ENCODE results near the gene FOSB.
"Not testable (repeated sequence)": the region's sequence is repeated elsewhere in the genome, so short reads cannot be mapped to it uniquely, and the experiment has no call there.

Gene FOSB

DNA sequence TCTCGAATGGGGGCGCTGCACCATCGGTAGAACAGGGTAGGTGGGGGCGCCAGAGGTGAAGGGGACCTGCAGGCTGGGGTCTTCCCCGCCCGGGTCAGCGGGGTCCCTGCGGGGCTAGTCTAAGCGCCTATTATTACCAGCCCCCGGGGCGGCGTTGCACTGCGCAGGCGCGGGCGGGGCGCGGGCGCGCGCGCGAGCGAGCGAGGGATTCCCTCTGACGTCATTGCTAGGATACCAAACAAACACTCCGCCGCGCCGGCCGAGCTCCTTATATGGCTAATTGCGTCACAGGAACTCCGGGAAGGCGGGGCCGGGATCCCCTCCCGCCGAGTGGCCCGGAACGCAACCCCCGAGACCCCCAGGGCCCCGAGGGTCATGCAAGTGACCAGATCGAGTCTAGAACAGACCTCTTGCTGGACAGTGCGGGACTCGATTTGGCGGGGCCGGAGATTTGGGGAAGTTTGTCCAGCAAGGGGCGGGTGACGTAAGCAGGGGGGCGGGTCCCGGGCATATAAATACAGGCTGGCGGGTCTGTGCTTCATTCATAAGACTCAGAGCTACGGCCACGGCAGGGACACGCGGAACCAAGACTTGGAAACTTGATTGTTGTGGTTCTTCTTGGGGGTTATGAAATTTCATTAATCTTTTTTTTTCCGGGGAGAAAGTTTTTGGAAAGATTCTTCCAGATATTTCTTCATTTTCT lies at the start of gene FOSB:
FOSB (plus strand) TSS at position 541 of the 703 bp plus-strand sequence. CDS start 591 bp downstream, outside the sequence.
- peak; percentile 96 for DNase-seq

DNA sequence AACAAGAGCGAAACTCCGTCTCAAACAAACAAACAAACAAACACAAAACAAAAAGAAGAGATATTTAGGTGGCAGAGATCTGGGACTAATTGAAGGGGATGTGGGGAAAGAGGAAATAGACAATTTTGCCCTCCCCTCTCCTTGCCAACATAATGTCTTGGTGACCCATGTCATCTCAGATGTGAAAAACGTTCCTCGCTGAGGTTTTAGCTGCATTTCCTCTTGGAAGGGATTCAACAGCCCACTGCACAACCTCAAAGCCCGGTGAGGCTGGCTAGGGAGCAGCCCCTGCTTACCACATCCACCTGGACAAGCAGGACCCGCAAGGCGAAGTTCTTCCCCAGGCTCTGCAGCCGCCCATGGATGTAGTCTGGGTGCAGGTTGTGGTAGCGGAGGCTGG lies 49.0 kb upstream of the FOSB start:
- no peak for DNase-seq

DNA sequence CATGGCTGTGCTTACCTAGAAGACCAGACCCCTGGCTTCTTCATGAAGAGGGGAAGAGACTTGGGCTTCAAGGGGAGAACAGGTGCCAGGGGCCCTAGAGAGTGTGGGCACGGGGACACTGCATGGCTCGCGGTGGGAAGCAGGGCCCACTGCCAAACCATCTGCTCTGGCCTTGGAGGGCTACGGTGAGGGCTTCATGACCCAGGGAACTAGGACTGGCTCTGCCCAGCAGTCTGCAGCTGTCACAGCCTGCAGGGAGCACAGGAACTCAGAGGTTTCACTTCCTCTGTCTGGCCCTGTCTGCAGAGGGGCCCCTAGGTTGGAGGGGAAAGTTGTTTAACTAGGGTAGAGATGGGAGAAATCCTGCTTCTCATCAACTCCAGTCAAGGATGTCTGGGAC lies 48.4 kb upstream of the FOSB start:
- peak; percentile 60 for DNase-seq

DNA sequence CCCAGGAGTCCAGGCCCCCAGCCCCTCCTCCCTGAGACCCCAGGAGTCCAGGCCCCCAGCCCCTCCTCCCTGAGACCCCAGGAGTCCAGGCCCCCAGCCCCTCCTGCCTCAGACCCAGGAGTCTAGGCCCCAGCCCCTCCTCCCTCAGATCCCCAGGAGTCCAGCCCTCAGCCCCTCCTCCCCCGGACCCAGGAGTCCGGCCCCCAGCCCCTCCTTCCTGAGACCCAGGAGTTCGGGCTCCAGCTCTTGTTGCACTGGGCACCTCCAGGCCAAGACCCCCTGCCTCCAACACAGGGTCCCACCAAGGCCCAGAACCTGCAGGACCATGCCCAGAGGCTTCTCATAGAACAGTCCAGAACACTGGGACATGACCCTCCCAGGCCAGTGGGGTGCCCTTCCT lies 47.9 kb upstream of the FOSB start:
- DNase-seq: no peak

DNA sequence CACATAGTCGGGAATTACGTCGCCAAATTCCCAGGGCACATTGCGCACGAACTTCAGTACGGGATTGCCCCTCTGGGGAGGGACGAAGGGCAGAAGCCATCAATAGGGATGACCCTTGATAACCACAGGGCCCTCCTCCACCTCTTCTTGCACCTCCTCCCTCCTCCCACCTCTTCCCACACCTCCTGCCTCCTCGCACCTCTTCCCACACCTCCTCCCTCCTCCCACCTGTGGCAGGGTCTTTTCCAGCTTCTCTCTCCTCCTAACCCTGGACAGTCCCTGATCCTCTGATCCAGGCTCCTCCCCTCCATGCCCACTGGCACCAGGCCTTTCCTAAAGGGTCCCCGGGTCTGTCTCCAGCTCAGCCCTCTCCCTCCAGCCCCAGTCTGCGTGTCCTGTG lies 47.4 kb upstream of the FOSB start:
- no peak for DNase-seq

DNA sequence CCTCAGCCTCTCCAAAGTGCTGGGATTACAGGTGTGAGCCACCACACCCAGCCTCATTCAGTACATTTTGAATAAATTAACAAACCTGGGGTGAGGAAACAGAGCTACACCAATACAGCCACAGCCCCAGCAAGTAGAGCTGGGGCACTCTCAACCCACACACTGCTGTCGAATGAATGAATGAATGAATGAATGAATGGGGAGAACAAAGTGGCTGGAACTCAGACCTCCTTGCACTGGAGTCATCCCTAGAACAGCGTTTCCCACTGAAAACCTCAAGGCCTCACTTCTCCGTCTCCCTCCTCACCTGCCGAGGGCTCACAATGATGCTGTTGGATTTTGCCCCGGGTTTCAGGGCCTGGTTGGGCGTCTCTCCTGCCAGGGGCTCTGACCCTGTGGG lies 46.9 kb upstream of the FOSB start:
- no peak for DNase-seq

DNA sequence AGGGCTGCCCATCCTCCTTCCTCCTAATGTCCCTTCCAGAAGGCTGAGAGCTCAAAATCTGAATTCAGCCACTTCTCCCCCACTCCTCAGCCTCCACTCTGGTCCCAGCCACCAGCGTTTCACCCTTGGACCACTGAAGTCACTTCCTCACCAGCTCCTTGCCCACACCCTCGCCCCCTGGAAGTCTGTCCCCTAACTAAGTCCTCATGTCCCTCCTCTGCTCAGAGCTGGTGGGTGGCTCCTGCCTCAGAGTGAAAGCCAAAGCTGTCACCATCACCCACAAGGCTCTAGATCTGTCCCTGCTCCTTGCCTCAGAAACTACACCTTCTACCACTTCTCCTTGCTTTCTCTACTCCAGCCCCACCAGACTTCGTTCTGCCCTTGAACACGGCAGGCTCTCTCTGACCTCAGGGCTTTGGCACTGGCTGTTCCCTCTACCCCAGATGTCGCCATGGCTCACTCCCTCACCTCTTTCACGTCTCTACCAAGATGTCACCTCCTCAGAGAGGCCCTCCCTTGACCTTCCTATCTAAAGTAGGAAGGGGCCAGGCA lies 45.8 kb upstream of the FOSB start:
- no peak for DNase-seq

DNA sequence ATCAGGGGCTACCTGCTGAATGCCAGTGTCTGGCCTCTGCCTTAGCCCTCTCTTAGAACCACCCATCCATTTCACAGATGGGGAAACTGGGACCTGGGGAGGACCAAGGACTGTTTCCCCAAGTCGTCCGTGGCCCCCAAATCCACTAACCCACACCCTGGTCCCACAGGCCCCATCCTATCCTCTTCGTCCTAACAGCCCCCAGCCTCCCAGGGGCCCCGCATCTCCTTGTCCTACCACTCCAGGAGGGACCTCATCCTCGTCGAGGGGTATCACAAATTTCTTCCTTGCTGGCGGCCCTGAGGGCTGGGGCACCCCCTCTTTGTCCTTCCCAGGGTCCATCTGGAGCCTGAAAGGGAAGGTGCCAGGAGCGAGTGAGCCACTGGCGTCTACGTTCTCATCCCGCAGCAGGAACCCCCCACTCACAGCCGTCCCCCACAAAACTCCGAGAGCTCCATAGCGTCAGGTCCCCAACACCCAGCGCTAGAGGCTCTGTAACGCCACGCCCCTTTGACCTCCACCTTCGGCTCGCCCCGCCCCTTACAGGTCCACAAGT lies 44.7 kb upstream of the FOSB start:
- no peak for DNase-seq

DNA sequence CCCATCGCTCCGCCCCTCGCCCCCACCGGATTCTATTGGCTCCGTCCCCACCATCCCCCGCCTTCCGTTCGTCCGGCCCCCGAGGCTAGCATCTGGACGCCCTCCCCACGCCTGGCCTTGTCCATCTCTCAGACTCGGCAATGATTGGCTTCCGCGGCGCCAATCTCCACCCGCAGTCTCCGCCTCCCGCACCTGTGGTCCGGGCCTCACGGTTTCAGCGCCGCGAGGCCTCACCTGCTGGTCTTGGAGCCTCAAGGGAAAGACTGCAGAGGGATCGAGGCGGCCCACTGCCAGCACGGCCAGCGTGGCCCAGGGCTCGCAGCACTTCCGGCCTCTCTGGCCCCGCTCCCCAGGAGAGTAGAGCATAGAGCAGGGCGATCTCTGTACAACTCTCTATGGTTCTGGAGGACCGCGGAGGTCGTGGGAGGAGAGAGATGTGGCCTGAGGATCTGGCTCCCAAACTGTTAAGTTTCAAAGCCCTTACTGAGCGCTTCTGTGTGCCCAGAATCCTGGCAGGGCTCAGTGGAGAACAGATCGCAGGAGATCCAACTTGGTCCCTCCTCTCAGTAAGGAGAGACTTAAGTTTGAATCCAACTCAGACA lies 44.1 kb upstream of the FOSB start, which contains the start of gene ERCC1:
ERCC1 (minus strand) TSS at position 329 of the 602 bp plus-strand sequence. CDS start 543 bp downstream, outside the sequence.
- DNase-seq: peak; percentile 94

DNA sequence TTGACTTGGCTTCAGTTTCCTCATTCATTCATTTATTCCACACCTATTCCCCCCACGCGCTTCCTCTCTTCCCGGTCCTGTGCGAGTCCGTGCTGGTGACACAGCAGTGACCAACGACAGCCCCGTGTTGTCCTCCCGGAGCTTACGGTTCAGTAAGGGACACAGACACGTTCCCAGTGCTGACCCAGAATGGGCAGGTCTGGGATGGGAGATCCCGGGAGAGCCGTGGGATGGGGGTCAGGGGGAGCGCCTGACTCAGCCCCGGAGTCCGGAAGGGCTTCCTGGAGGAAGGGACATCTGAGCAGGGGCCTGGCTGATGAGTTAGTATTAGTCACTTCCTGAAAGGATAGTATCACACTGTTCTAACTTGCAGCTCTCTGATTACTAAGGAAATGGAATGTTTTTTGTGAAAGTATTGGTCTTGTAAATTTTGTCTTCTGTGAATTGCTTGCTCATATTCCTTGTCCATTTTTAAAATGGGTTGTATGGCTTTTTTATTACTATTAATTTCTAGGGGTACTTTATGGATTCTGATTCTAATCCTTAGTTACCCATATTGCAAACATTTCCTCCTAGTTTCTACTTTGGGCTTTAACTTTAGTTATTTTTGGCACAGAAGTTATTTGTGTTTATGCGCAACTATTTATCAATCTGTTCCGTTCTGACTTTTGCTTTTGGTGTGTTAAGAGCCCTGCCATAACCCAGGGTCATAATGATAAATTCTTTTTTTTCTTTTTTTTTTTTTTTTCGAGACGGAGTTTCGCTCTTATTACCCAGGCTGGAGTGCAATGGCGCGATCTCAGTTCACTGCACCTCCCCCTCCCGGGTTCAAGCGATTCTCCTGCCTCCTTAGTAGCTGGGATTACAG lies 43.4 kb upstream of the FOSB start:
- peak; percentile 73 for DNase-seq

DNA sequence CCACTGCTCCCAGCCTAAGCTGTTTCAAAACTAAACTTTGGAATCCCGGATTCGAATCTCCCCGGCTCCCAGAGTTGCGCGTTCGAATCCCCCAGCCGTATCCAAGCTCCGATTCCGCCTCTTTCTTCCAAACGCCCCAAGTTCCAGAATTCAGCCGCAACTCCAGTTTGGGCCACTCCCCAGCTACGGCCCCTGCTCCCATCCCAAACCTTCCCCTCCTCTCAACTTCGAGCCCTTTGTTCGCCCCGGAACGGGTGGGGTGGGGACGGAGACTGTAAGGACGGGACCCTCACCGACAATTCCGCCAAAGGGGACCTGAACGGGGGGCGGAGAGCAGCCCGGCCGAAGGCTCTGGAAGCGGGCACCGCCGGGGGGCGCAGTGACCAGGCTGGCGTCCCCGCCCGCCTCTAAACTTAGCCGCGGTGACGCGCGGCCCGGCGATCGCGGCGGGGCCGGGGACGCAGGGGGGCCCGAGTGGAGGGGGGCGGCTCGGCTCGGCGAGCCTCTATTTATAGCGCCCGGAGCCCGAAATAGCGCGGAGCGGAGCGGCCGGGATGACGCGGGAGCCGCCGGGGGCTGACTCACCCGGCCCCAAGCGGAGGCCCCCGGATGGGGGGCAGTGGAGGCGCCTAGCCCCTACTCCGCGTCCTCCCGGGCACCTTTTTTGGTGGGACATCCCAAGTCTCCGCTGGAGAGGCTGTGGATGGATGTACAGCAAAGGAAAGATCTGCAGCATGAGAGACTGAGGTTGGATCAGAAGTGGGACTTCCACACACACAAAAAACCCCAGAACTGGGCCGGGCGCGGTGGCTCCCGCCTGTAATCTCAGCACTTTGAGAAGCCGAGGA lies 39.2 kb upstream of the FOSB start:
- peak; percentile 76 for DNase-seq

DNA sequence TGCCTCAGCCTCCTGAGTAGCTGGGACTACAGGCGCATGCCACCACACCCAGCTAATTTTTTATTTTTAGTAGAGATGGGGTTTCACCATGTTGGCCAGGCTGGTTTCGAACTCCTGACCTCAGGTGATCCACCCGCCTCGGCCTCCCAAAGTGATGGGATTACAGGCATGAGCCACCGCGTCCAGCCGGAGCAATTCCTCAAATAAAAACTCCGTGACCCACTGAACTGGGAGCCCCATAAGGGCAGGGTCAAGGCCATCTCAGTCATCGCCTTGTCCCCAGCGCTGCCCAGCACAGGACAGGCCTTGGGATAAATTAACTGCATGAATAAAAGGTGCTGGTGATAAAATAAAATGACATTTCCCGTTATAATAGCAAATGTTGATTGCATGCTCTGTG lies 37.9 kb upstream of the FOSB start:
- not testable (repeated sequence) for DNase-seq

DNA sequence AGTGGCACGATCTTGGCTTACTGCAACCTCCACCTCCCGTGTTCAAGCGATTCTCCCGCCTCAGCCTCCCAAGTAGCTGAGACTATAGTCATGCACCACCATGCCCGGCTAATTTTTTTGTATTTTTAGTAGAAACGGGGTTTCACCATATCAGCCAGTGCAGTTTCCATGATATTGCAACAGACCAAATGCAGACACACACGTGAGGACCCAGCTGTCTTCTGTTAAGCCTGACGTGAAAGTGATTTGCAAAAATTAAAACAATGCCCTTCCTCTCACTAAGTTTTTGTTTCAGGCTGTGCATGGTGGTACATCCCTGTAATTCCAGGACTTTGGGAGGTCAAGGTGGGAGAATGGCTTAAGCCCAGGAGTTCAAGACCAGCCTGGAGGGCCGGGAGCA lies 36.8 kb upstream of the FOSB start:
- DNase-seq: not testable (repeated sequence)

DNA sequence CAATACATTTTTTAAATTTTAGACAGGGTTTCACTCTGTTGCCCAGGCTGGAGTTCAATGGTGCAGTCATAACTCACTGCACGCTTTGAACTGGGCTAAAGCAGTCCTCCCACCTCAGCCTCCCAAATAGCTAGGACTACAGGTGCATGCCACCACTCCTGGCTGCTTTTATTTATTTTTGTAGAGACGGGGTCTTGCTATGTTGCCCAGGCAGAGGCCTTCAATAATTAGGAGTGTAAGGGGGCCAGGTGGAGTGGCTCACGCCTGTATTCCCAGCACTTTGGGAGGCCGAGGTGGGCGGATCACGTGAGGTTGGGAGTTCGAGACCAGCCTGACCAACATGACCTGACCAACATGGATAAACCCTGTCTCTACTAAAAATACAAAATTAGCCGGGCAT lies 35.3 kb upstream of the FOSB start:
- not testable (repeated sequence) for DNase-seq

DNA sequence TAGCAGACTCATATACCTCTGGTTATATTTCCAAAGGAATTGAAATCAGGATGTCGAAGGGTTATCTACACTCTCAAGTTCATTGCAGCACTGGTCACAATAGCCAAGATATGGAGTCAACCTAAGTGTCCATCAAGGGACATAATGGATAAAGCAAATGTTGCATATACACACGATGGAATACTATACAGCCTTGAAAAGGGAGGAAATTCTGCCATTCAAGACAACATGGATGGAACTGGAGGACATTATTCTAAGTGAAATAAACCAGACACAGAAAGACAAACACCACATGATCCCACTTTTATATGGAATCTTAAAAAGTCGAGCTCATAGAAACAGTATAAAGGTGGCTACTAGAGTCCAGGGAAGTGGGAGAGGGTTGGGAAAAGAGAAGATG lies 30.5 kb upstream of the FOSB start:
- no peak for DNase-seq

DNA sequence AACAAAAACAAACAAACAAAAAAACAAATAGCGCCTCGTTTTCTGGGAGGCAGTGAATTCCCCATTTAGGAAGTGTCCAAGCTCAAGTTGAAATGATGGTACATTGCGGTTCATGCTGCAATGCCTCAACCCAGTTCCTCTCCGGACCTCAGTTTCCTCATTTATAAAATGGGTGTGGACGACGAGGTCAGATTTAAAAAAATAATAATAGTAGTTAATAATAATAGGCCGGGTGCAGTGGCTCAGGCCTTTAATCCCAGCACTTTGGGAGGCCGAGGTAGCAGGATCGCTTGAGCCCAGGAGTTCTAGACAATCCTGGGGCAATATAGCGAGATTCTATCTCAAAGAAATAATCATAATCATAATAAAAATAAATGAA lies 28.6 kb upstream of the FOSB start:
- no peak for DNase-seq

DNA sequence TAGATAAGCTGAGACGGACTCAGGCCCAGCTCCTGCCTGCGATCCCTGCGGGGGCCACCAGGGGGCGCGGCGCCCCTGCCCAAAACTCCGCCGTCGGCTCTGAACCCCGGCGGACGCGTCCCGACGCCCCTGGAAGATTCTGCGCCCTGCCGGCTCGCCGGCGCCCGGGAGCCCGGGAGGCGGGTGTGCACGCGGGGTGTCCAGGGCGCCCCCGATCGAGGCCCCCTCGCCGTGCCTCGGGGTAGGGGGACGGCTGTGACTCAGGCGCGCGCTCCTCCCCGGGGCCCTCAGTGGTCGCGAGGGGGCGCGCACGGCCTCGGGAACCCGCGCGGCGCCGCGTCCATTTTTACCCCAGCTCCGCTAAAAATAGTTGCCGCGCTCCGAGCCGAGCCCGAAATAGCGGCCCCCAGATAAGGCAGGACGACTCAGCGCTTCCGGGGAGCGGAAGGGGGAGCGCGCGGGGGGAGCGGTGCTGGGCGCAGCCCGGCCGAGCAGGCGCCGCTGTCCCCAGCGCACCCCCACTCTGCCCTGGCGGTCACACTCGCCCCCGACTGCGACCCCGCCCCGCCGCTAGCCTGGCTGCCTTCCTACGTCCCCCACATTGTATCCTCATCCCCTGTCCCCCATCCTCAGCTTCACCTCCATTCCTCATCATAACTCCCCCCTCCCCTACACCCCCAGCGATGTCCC lies 28.1 kb upstream of the FOSB start:
- DNase-seq: peak; percentile 86

DNA sequence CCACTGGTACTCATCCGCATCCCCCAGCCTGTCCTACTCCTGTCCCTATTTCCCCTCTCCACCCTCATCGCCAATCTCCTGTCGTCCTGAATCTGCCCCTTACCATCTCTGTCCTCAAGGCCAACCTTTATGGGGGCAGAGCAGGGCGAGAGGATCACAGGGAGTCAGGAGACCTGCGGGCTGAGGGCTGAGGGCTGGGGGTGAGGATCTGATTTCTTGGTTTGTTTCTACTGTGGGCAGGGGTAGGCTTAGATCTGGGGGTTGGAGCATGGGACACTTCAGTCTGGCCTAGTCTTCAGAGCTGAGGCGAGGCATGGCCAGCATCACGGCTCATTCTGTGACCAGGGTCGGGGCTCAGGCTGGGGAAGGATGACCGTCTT lies 27.5 kb upstream of the FOSB start:
- no peak for DNase-seq

DNA sequence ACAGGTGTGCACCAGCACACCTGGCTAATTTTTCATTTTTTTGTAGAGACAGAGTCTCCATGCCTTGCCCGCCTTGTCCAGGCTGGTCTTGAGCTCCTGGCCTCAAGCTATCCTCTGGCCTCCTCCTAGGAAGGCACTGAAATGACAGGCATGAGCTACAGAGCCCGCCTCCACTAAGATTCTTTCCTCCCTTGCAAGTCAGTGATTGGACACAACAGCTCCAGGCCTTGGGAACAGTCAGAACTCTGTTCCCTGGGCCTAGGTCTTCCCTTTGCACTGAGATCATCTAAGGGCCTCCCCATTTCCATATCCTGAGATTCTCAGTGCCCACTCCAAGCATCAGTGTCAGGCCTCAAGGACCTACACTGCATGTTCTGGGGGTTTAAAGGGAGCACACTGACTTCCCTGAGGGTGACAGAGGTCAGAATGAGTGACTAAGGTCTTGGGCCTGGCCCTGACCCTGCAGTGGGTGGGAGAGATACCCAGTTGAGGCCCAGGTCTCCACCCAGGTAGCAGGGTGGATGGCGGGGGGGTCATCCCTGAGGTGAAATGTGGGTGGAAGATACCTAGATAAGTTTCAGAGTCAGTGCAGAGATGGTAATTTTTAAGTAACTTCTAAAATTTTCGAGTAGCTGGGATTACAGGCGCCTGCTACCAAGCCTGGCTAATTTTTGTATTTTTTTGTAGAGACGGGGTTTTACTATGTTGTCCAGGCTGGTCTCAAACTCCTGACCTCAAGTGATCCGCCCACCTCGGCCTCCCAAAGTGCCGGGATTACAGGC lies 26.7 kb upstream of the FOSB start:
- DNase-seq: no peak

DNA sequence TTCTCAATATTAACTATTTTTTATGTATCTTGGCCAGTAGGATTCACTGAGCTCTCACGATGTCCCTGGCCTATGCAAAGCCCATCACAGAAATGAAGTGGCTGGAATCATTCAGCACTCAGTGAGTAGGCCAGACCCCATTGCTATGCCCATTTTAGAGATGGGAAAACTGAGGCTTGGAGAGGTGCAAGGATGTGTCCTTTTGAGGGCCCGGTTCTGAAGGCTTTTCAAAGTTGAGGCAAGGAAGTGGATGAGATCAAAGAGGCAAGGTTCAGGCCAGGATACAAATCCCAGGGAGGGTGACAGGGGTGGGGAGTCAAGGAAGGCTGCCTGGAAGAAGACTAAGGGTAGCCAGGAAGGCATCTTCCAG lies 25.4 kb upstream of the FOSB start:
- no peak for DNase-seq

Measured in left hindlimb (tissue), 1 donor.